Fibroblast of the conjunctiva (primary cell): ENCODE data around the gene ZNF503.
"Not testable (repeated sequence)": the region's sequence is repeated elsewhere in the genome, so short reads cannot be mapped to it uniquely, and the experiment has no call there.

ENCODE experiments used
- DNase-seq: peaks from one replicate; pipeline ENCODE4 v3.0.0-alpha.2; 2010; ENCODE audit warnings: low read depth

The ZNF503 gene

DNA sequence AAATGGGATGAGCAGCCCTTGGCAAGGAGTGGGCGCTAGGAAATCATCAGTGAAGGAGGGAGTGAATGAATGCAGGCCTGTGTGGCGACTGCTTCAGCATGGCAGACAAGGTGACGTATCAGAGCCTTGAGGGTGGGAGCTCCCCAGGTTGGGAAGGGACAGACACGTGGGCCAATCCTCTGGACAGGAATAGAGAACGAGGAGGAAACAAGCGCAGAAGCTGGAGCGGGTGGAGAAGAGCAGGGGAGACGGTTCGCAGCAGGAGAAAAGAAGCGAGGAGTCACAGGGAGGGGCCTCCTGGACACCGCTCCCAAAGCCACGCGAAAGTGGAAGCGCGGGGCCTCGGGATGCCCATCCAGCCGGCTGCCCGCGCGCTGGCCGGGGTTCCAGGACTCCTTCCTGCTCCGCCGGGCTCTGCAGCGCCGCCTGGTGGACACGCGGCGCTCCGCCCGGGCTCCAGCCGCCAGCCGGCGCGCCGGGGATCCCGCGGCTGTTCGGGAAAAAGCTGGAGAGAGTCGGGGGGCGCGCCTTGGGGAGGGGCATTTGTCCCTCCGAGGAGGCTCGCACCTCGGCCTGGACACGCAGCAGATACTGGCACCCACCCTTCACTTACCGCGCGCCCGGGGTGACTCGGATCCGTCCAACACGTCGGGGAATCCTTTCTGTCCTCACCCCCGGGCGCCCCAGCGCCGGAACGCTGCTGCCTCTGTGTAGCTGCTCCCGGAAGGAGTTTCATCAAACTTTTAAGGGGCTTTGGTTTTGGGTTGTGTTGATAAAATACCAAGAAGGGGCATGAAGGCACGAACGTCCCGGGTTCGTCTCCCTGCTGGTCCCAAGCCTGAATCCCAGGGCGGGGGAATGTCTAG is 6.3 kb downstream of the ZNF503 start:
- no peak for DNase-seq

DNA sequence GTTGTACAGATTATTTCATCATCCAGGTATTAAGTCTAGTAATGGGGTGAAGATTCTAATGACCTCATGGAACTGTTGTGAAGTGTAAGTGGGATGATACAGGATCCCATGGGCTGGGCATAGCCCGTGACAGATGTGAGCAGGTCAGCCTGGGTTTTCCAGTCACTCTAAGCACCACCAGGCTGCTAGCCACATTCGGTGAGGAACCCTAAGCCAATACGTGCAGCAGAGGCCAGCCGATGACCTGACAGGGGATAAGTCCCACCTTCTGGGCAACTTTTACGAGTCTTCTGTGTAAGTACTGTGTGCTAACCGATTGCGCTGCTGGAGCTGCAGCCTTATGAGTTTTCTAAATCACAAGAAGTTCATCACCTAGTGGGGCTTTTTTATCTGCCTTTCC is 7.3 kb downstream of the ZNF503 start:
- DNase-seq, result no peak

GRCh38 chr10:75392744-75393143 is 8.8 kb downstream of the ZNF503 start:
- DNase-seq, result no peak

GRCh38 chr10:75392271-75392670 is 9.3 kb downstream of the ZNF503 start:
- DNase-seq, result no peak

DNA sequence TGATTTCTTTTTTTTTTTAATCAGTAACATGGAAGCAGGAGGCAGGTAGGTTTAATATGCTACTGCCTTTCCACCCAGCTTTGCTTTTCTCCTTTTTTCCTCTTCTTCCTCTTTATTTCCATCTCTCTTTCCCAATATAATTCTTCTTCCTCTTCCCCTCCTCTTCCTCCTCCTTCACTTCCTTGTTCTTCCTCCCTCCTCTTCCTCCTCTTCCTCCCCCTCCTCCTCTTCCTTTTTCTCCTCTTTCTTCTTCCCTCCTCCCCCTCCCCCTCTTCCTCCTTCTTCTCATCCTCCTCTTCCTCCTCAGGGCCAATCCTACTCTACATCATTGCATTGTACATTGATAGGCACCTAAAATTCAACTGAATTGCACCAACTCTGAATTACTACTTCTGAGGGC is 11.4 kb downstream of the ZNF503 start:
- DNase-seq, result no peak

DNA sequence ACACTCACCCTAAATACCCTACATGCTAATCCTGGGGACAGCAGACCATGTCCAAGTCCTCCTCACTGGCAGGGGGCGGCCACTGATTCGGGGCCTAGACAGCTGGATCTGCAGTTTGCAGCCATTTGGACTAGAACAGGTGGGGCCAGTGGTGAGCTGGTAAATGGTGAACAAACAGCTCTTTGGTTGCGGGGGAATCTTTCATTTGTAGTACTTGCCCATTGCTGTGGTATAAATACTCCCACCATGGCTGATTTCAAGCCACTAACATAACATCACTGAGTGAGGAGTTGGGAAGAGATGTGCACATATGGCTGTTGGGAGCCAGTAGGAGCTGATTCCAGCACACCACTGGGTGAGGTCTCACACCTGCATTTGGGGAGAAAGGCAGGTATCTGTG is 13.5 kb downstream of the ZNF503 start:
- no peak for DNase-seq

GRCh38 chr10:75386128-75386527 is 15.4 kb downstream of the ZNF503 start:
- DNase-seq, result no peak

DNA sequence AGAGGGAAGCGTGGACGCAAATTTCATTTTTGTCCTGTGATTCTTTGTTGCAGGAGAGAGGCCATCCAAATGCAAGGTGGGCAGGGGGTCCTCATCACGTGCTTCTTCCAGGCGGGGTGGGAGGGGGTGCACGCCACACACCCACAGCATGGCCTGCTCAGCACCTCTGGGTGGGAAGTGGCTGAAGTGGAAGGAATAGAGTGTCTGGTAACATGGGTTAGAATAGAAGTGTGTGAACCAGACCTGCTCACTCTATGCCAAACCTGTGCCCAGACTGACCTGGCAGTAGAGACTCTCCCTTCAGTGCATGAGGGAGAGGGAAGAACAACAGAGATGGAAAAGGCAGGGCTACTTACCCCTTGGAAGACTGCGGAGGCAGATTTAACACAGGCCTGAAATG is 21.7 kb downstream of the ZNF503 start:
- no peak for DNase-seq

GRCh38 chr10:75379212-75379724 is 22.3 kb downstream of the ZNF503 start:
- no peak for DNase-seq

- DNase-seq, result no peak
Measured at GRCh38 chr10:75378379-75378778, 23.2 kb downstream of the ZNF503 start.

GRCh38 chr10:75377869-75378268 is 23.7 kb downstream of the ZNF503 start:
- no peak for DNase-seq

- DNase-seq, result no peak
Measured at GRCh38 chr10:75375838-75376237, 25.7 kb downstream of the ZNF503 start.

- no peak for DNase-seq
Measured at GRCh38 chr10:75371010-75371409, 30.6 kb downstream of the ZNF503 start.

DNA sequence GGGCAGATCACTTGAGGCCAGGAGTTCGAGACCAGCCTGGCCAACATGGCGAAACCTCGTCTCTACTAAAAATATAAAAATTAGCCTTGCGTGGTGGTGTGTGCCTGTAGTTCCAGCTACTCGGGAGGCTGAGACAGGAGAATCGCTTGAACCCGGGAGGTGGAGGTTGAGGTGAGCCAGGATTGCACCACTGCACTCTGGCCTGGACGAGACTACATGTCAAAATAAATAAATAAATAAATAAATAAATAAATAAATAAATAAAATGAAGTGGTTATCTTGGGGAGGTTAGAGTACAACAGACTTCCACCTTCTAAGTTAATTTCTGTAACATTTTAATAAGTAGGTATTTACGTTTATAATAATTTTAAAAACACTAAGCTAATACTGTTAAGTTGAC is 31.7 kb downstream of the ZNF503 start:
- DNase-seq, result not testable (repeated sequence)

DNA sequence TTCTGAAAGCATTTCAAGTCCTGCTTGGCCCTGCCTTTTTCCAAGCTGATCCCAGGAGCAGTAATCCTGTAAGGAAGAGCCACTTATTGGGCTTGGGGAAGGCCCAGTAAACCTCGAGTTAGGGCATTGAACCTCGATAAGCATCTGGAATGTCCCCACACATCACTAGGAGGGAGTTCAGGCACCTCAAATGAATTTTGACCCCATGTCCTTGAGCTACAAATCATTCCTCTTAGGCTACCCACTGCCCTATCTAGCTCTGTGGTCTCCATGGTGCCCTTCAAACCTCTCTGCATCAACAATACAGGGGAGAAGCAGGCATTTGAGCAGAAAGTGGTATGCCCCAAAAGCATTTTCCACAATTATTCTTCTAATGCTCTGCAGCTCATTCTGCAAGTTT is 33.7 kb downstream of the ZNF503 start:
- DNase-seq, result no peak

DNA sequence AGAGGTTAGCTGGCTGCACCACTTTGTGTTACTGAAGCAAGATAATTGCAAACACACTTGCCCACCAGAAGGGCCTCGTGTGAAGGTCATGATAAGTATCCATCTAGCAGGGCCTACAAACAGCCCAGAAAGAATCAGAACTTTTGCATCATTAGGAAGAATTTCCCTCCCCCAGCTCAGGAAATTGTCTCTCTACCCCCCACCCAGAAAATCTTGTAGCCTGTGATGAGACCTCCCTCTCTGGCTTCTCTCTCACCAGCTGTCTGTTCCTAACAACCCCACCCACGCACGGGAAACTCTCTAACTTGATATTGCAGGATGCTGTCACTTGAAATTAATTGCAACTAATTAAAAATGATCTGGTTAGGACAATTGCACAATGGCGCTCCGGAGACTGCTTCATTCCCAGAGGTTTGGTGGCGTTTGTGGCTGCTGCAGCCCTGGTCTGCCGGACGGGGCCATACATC is 34.5 kb downstream of the ZNF503 start:
- DNase-seq, result no peak

DNA sequence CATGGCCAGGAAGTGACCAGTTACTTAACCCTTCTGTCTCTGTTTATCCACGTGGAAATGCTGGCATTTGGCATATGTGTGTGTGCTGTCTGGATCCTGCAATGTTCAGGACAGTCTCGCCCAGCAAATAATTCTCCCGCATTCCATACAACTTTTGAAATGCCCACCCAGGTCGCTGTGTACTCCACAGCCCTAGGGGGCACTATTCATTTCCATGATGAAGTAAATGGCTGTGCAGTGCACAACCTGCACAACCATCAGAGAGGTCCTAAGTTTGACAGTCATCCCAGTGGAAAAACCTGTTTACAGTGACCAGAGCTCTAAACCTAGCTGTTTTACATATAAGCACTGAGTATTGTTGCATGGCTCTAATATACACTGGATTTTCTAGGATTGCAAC is 38.1 kb downstream of the ZNF503 start:
- DNase-seq, result no peak

GRCh38 chr10:75359876-75360275 is 41.7 kb downstream of the ZNF503 start:
- not testable (repeated sequence) for DNase-seq

DNA sequence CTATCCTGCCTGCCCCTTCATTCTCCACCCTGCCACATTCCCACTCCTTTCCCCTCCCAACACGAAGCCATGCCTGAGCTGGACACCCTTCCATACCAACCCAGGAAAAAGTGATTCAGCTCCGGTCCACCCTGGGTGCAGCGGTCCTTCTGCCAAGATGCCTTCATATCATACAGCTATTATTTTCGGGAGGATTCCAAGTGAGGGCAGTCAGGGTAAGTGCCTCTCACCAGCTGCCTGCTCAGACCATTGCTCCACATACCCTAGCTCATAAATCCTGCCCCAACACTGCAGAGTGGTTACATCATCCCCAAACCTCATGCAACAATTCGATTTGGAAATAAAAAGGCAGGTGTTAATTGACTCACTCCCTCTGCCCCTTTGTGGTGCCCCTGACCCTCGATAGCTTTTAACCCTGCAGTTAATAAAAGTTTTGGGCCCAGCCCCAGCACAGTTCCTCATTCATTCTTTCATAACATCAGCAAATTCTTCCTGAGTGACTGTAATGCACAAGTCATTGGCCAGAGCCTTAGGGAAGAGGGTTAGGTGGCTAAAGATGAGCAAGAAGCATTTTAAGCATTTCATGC is 42.6 kb downstream of the ZNF503 start:
- peak; percentile 58 for DNase-seq

DNA sequence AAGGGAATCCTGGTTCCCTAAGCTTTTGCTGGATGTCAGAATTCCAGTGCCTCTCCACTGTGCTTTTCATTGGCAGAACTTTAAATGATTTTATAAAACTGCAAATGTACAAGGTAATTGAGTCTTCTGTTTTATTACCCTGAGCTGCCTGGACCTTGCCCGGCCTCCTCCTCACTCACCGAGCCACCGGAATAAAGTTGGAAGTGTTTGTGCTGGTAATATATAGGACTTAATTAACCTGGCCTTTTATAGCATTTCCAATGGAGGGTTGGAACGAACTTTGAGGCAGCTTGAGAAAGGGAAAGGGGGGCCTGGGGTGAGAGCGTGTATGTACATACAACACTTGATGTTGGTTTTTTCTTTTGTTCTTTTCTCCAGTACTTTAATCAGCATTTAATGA is 43.4 kb downstream of the ZNF503 start:
- DNase-seq, result no peak

DNA sequence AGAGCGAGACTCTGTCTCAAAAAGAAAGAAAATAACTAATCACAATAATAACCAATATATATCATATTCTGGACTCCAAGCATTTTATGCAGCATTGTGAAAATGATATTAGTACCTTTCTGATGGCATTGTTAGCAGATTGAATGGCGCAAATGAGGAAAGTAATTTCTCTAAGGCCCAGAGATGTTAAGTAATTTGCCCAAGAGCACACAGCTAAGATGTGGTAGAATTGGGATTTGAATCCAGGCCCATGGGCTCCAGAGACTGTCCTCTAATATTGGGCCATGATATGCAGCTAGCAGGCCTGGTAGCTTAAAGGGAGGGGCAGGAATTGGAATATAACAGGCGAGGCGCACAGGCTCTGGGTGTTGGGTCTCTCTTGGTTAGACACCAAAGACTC is 44.1 kb downstream of the ZNF503 start:
- no peak for DNase-seq

GRCh38 chr10:75356484-75356883 is 45.1 kb downstream of the ZNF503 start:
- DNase-seq, result no peak

- DNase-seq, result no peak
Measured at GRCh38 chr10:75355706-75356105, 45.9 kb downstream of the ZNF503 start.
